Measurements from ENCODE around the gene SLC39A11.
"Not testable (repeated sequence)": the region's sequence is repeated elsewhere in the genome, so short reads cannot be mapped to it uniquely, and the experiment has no call there.

Gene SLC39A11

GRCh38 chr17:72900654-72900971, 191.9 kb downstream of the SLC39A11 start:
- no peak for FAIRE-seq

- FAIRE-seq = no peak
These were observed 193.8 kb downstream of the SLC39A11 start for GRCh38 chr17:72898725-72899124.

GRCh38 chr17:72896288-72896687, 196.2 kb downstream of the SLC39A11 start:
- FAIRE-seq = not testable (repeated sequence)

- peak; percentile 63 for FAIRE-seq
These were observed 200.9 kb downstream of the SLC39A11 start for GRCh38 chr17:72891627-72892026.

GRCh38 chr17:72890711-72891110, 201.8 kb downstream of the SLC39A11 start:
- FAIRE-seq = no peak

- FAIRE-seq = no peak
These were observed 204.6 kb downstream of the SLC39A11 start for GRCh38 chr17:72887917-72888316.

GRCh38 chr17:72887322-72887721, 205.2 kb downstream of the SLC39A11 start:
- no peak for FAIRE-seq

GRCh38 chr17:72886622-72887021, 205.9 kb downstream of the SLC39A11 start:
- no peak for FAIRE-seq

GRCh38 chr17:72884066-72884465, 208.4 kb downstream of the SLC39A11 start:
- no peak for FAIRE-seq

GRCh38 chr17:72883351-72883750, 209.1 kb downstream of the SLC39A11 start:
- FAIRE-seq = no peak

GRCh38 chr17:72882426-72882825, 210.1 kb downstream of the SLC39A11 start:
- FAIRE-seq = no peak

GRCh38 chr17:72879877-72880276, 212.6 kb downstream of the SLC39A11 start:
- no peak for FAIRE-seq

- FAIRE-seq = no peak
These were observed 213.4 kb downstream of the SLC39A11 start for GRCh38 chr17:72878975-72879660.

- FAIRE-seq = no peak
These were observed 215.1 kb downstream of the SLC39A11 start for GRCh38 chr17:72877348-72877747.

- no peak for FAIRE-seq
These were observed 216.1 kb downstream of the SLC39A11 start for GRCh38 chr17:72876413-72876812.

GRCh38 chr17:72875361-72875760, 217.1 kb downstream of the SLC39A11 start:
- no peak for FAIRE-seq

GRCh38 chr17:72872396-72872795, 220.1 kb downstream of the SLC39A11 start:
- FAIRE-seq = no peak

GRCh38 chr17:72870367-72870985, 222.0 kb downstream of the SLC39A11 start:
- no peak for FAIRE-seq

GRCh38 chr17:72869630-72870029, 222.9 kb downstream of the SLC39A11 start:
- no peak for FAIRE-seq

- FAIRE-seq = no peak
These were observed 226.5 kb downstream of the SLC39A11 start for GRCh38 chr17:72865954-72866353.

- no peak for FAIRE-seq
These were observed 228.8 kb downstream of the SLC39A11 start for GRCh38 chr17:72863526-72864211.

- no peak for FAIRE-seq
These were observed 230.1 kb downstream of the SLC39A11 start for GRCh38 chr17:72862276-72862999.

- no peak for FAIRE-seq
These were observed 230.7 kb downstream of the SLC39A11 start for GRCh38 chr17:72861811-72862210.

GRCh38 chr17:72860778-72861177, 231.7 kb downstream of the SLC39A11 start:
- no peak for FAIRE-seq

Measured in A204.1 (cell line).